Testis (tissue), 2 donors: ENCODE measurements around the gene USP19.

Source experiments
- CTCF ChIP-seq, 3 experiments: fragments of 450-650 bp in 2 of 3; fragments of 200-600 bp in 1 of 3; sonication (generic) in 1 of 3; IDR thresholded peaks; one replicate each; pipeline ENCODE4 v1.5.1; 2016 to 2019; ENCODE audit warnings: antibody characterized with exemption in 3 of 3, mild to moderate bottlenecking in 2 of 3, moderate library complexity in 1 of 3
- POLR2A ChIP-seq: fragments of 450-650 bp; IDR thresholded peaks from one replicate; pipeline ENCODE4 v1.6.1; 2017; ENCODE audit warnings: antibody characterized with exemption, mild to moderate bottlenecking, moderate library complexity

GRCh38 chr3:49104427-49105291 lies 16.0 kb downstream of the USP19 start, which contains the start of gene QARS1:
- no peak for TF ChIP-seq POLR2A
- no peak for TF ChIP-seq CTCF (IDR thresholded peaks at IDR 0.05)
